ENCODE data around the gene GNA12. TPM values are rescaled to one million over a fixed set of nuclear protein-coding genes. Genes with fewer than 3 reads are reported as not detected.
A peak's percentile ranks its signal among the peaks of the same experiment; 100 is the strongest.

The GNA12 gene
- total and polyA plus RNA-seq, 11 donors = 10.7 to 56.5 (median 34.9) TPM

- intact Hi-C loops (cut with DNase I) = loop anchor here in 1 of 10 donors (10.0 kb wide), 1 partner anchor 69 kb away; no protein-coding TSS in a partner anchor
- no peak overlapping the region for H3K4me3 ChIP-seq
- no peaks in the 10 kb centered on the region for H3K9me3 ChIP-seq
- peak overlapping the region in 2 of 12 donors; percentile 17 to 71 for H3K27ac ChIP-seq
- TF ChIP-seq POLR2A (IDR thresholded peaks at IDR 0.05) (no peak), CTCF (IDR thresholded peaks at IDR 0.05) (no peak)
- DNase-seq (no peak), ATAC-seq (peak in 1 of 4 donors; percentile 2)
- no peaks in the 10 kb centered on the region for H3K36me3 ChIP-seq
- peaks cover 2 to 77% (median 56%) of the 10 kb centered on the region in 12 donors for H3K4me1 ChIP-seq
- no peaks in the 10 kb centered on the region for H3K27me3 ChIP-seq
- WGBS, 4 donors = 82 to 89% (median 84%) methylated on average over 16 of the region's 16 CpGs
Measured at GRCh38 chr7:2824026-2824677, 20.0 kb downstream of the GNA12 start.

GRCh38 chr7:2823130-2823529 lies 21.0 kb downstream of the GNA12 start:
- Histone ChIP-seq H3K4me1 (peaks cover 2 to 87% (median 65%) of the 10 kb centered on the region in 12 donors), H3K27me3 (no peaks in the 10 kb centered on the region), H3K36me3 (no peaks in the 10 kb centered on the region), H3K9me3 (no peaks in the 10 kb centered on the region), H3K27ac (peak overlapping the region in 11 of 12 donors; percentile 12 to 80 (median 64)), H3K4me3 (no peak overlapping the region)
- WGBS, 4 donors = 29 to 52% (median 48%) methylated on average over 5 of the region's 5 CpGs
- DNase-seq (peak in 2 of 5 donors; percentile 47 to 52), ATAC-seq (peak; percentile 30 to 74 (median 45))
- TF ChIP-seq POLR2A (IDR thresholded peaks at IDR 0.05) (no peak), CTCF (IDR thresholded peaks at IDR 0.05) (no peak)
- intact Hi-C loops (cut with DNase I) = loop anchor here in 1 of 10 donors (10.0 kb wide), 1 partner anchor 68 kb away; no protein-coding TSS in a partner anchor

- DNase-seq (no peak), ATAC-seq (no peak)
- H3K36me3 ChIP-seq = no peaks in the 10 kb centered on the region
- H3K27me3 ChIP-seq = no peaks in the 10 kb centered on the region
- peaks cover 2 to 93% (median 65%) of the 10 kb centered on the region in 12 donors for H3K4me1 ChIP-seq
- WGBS, 4 donors = 89 to 94% (median 91%) methylated on average over 10 of the region's 10 CpGs
- H3K9me3 ChIP-seq = no peaks in the 10 kb centered on the region
- peak overlapping the region in 7 of 12 donors; percentile 44 to 80 (median 66) for H3K27ac ChIP-seq
- TF ChIP-seq POLR2A (IDR thresholded peaks at IDR 0.05) (no peak), CTCF (IDR thresholded peaks at IDR 0.05) (no peak)
- intact Hi-C loops (cut with DNase I) = loop anchor here in 1 of 10 donors (10.0 kb wide), 1 partner anchor 67 kb away; no protein-coding TSS in a partner anchor
- H3K4me3 ChIP-seq = no peak overlapping the region
Measured at GRCh38 chr7:2821842-2822507, 22.1 kb downstream of the GNA12 start.
